Hepatocyte (in vitro differentiated cells): ENCODE measurements around the gene PACRG.

ENCODE experiments used
- EZH2 ChIP-seq: fragments of 200-600 bp; sonication (generic); IDR thresholded peaks from 2 replicates; pipeline ENCODE4 v1.6.1; 2016; ENCODE audit warnings: antibody characterized with exemption, mild to moderate bottlenecking, borderline replicate concordance
- EZH2phosphoT487 ChIP-seq: fragments of 200-600 bp; sonication (generic); IDR thresholded peaks from one replicate; pipeline ENCODE4 v1.6.1; 2018; ENCODE audit warnings: antibody characterized with exemption, mild to moderate bottlenecking, low read depth, moderate library complexity; ENCODE audit not compliant: unreplicated experiment, severe bottlenecking
- TF ChIP-seq, protein P1 (sequence below): fragments of 200-600 bp; sonication (generic); IDR thresholded peaks from 2 replicates; pipeline ENCODE4 v1.5.1; 2016; ENCODE audit warnings: antibody characterized with exemption, mild to moderate bottlenecking; ENCODE audit not compliant: poor library complexity

DNA sequence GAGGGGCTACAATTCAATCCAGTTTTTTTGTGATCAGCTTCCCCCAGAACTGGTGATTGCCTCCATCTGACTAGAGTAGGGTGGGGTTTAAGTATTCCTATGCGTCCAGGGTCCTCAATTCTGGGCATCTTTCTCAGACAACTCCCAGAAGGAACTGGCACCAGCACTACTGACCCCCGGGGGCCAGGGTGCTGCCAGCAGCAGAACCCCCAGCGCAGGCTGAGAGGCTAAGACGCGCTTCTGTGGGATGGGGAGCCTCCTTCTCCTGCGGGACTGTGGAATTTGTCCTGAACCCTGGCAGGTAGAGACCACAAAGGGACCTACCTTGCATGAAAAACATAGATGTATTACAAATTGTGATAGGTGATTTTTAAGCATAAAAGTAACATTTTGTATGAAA is 124.4 kb downstream of the PACRG start:
- TF ChIP-seq, protein P1, sequence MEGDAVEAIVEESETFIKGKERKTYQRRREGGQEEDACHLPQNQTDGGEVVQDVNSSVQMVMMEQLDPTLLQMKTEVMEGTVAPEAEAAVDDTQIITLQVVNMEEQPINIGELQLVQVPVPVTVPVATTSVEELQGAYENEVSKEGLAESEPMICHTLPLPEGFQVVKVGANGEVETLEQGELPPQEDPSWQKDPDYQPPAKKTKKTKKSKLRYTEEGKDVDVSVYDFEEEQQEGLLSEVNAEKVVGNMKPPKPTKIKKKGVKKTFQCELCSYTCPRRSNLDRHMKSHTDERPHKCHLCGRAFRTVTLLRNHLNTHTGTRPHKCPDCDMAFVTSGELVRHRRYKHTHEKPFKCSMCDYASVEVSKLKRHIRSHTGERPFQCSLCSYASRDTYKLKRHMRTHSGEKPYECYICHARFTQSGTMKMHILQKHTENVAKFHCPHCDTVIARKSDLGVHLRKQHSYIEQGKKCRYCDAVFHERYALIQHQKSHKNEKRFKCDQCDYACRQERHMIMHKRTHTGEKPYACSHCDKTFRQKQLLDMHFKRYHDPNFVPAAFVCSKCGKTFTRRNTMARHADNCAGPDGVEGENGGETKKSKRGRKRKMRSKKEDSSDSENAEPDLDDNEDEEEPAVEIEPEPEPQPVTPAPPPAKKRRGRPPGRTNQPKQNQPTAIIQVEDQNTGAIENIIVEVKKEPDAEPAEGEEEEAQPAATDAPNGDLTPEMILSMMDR = no peak
- TF ChIP-seq EZH2 (no peak), EZH2phosphoT487 (no peak)
